Motor neuron (in vitro differentiated cells): Measurements from ENCODE around the gene SCEL. TPM values are rescaled to one million over a fixed set of nuclear protein-coding genes. Genes with fewer than 3 reads are reported as not detected.
A peak's percentile ranks its signal among the peaks of the same experiment; 100 is the strongest.
"Not testable (repeated sequence)": the region's sequence is repeated elsewhere in the genome, so short reads cannot be mapped to it uniquely, and the experiment has no call there.

Experiments
- ATAC-seq, 8 experiments: fragments of 200-7000 bp; cut with Tn5 transposase; replicated peaks in 6 of 8; 2 replicates each; pipeline ENCODE4 v1.8.0; 2021; ENCODE audit warnings: mild to moderate bottlenecking in 8 of 8, moderate library complexity in 8 of 8
- H3K27ac ChIP-seq, 2 donors: fragments of 250-450 bp; sonication (Bioruptor Pico); 2 replicates each; pipeline ENCODE4 v1.9.0; 2021; ENCODE audit warnings: antibody characterized with exemption in 2 of 2, mild to moderate bottlenecking in 2 of 2, moderate library complexity in 1 of 2
- H3K4me1 ChIP-seq, 2 donors: fragments of 250-450 bp; sonication (Bioruptor Pico); replicated peaks in 1 of 2; 2 replicates each; pipeline ENCODE4 v1.6.1; 2021; ENCODE audit warnings: antibody characterized with exemption in 2 of 2, mild to moderate bottlenecking in 2 of 2, moderate library complexity in 1 of 2
- H3K4me3 ChIP-seq, 5 donors: fragments of 250-450 bp; sonication (Bioruptor Pico); 2 replicates each; pipeline ENCODE4 v1.9.0; 2021; ENCODE audit warnings: antibody characterized with exemption in 5 of 5, mild to moderate bottlenecking in 5 of 5, moderate library complexity in 4 of 5
- WGBS, 10 experiments: fragments of 450-650 bp; shearing (Covaris generic); methylation state at CpG; one replicate each; pipeline ENCODE4 v1.0.0; 2022; 5-methylcytosine and 5-hydroxymethylcytosine counted together
- in situ Hi-C, 9 experiments: fragments of 400-800 bp; cut with MboI; loops; one replicate each; pipeline ENCODE4 v1.15.0; 2021; ENCODE audit warnings: low sequenced_read_pairs in 9 of 9, low pct_unique_long_range_greater_than_20kb in 2 of 9; ENCODE audit not compliant: unreplicated experiment in 9 of 9
- total RNA-seq, 8 experiments: library from RNA; unstranded; fragments of 300-600 nt; gene quantifications; 2 replicates each; pipeline versions ENCODE4 v1.2.3 to v1.2.4, GENCODE V29; 2022

Gene SCEL
- total RNA-seq, 8 experiments from 2014 or later, result 0.14 to 0.43 (median 0.21) TPM; not detected in 2

DNA sequence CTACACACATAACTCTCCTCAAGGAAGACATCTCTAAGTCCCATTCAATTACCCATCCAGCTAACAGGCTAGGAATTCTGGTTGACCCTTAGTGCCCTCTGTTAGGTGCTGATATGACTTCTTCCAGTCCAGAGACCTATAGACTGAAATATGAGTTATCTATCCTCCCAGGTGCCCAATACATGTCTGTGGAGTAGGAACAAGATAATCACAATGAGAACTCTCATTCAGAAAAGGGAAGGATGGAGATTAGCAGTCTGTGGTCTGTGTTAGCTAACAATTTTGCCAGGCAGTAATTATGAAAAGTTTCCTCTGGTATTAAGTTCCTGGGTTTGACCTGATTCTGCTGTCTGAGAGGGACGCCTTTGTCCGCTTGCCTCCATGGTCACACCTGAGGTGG is 117.8 kb downstream of the SCEL start:
- in situ Hi-C loops, result no loop called here
- no peak overlapping the region for H3K4me3 ChIP-seq
- no peak for ATAC-seq
- H3K4me1 ChIP-seq, result no peaks in the 10 kb centered on the region
- WGBS, 10 experiments, result 18 to 91% (median 87%) methylated on average over 2 of the region's 2 CpGs; no CpG with 5 or more reads in 7 of the 10 experiments
- no peak overlapping the region for H3K27ac ChIP-seq

DNA sequence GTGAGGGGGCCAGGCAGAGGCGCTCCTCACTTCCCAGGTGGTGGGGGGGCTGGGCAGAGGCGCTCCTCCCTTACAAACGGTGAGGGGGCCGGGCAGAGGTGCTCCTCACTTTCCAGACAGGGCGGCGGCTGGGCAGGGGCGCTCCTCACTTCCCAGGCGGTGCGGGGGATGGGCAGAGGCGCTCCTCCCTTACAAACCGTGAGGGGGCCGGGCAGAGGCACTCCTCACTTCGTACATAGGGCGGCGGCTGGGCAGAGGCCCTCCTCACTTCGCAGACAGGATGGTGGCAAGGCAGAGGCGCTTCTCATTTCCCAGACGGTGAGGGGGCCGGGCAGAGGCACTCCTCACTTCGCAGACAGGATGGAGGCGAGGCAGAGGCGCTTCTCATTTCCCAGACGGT is 124.5 kb downstream of the SCEL start:
- H3K4me3 ChIP-seq, ATAC-seq, in situ Hi-C loops, H3K27ac ChIP-seq, H3K4me1 ChIP-seq: not testable (repeated sequence)
- no CpG with 5 or more reads among the region's 23 CpGs for WGBS, 10 experiments

DNA sequence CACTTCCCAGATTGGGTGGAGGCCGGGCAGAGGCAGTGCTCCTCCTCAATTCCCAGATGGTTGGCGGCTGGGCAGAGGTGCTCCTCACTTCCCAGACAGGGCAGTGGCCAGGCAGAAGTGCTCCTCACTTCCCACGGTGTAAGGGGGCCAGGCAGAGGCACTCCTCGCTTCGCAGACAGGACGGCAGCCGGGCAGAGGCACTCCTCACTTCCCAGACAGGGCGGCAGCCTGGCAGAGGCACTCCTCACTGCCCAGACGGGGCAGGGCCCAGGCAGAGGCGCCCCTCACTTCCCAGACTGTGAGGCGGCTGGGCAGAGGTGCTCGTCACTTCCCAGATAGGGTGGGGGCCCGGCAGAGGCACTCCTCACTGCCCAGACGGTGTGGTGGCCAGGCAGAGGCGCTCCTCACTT is 125.3 kb downstream of the SCEL start:
- 90 to 100% methylated on average over 2 to 4 of the region's 15 CpGs; no CpG with 5 or more reads in 8 of the 10 experiments for WGBS, 10 experiments
- Histone ChIP-seq H3K4me3 (no peak overlapping the region), H3K4me1 (no peaks in the 10 kb centered on the region), H3K27ac (no peak overlapping the region)
- in situ Hi-C loops, result no loop called here
- ATAC-seq, result no peak

DNA sequence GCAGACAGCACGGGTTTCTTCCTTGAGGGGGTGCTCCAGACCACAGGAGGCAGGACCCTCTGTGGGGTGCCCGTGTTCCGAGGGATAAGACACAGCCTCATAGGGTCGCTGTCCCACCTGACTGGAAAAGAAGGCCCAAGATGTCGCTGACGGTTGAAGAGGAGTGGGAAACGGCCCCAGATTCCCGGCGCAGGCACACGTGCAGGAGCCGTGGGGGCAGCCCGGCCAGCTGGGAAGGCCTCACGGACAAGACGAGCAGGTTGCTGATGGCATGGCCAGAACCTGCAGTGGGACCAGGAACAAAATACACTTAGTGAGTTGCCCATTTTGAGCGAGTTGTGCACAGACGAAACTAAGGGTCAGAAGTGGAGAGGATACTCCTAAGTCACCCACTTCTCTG is 126.8 kb downstream of the SCEL start:
- H3K27ac ChIP-seq, H3K4me1 ChIP-seq, ATAC-seq, in situ Hi-C loops, H3K4me3 ChIP-seq: not testable (repeated sequence)
- 76 to 95% methylated on average over 2 to 7 of the region's 16 CpGs; no CpG with 5 or more reads in 8 of the 10 experiments for WGBS, 10 experiments

DNA sequence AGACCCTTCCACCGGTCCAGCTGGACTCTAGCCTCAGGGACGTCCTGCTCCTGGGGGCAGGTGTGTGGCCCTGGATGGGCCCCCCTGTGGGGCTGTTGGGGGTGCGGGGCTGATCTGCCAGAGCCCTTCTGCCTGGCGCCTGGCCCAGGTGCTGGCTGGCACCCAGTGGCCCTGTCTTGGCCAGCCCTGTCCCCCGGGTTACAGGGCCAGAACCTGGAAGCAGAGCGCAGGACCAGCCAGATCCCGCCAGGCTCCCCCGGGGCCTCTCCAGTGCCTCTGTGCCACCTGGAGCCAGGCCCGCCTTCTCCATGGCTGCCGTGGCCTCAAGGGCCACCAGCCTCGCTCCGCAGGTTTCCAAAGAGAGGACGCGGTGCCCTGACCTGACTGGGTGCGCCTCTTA is 127.3 kb downstream of the SCEL start:
- H3K4me3 ChIP-seq, H3K27ac ChIP-seq, ATAC-seq, H3K4me1 ChIP-seq, in situ Hi-C loops: not testable (repeated sequence)
- WGBS, 10 experiments, result no CpG with 5 or more reads among the region's 15 CpGs

DNA sequence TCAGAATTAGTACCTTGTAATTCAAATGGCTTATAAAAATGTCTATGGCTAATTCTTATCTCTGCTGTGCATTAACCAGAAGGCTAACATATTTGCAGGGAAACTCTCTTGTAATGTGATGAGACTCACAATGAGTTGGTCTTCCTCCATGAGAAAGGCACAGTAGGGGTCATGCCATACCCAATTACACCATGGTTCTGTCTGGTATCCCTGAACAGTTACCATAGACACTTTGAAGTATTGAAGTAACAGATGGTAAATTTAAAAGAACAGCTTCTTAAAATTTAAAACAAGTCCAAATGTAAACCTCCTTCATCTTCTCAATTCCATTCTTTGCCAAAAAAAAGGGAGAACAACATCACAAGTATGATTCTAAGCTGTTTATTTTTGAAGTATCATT is 139.3 kb downstream of the SCEL start:
- in situ Hi-C loops, result no loop called here
- H3K27ac ChIP-seq, result no peak overlapping the region
- H3K4me3 ChIP-seq, result no peak overlapping the region
- H3K4me1 ChIP-seq, result no peaks in the 10 kb centered on the region
- no peak for ATAC-seq

DNA sequence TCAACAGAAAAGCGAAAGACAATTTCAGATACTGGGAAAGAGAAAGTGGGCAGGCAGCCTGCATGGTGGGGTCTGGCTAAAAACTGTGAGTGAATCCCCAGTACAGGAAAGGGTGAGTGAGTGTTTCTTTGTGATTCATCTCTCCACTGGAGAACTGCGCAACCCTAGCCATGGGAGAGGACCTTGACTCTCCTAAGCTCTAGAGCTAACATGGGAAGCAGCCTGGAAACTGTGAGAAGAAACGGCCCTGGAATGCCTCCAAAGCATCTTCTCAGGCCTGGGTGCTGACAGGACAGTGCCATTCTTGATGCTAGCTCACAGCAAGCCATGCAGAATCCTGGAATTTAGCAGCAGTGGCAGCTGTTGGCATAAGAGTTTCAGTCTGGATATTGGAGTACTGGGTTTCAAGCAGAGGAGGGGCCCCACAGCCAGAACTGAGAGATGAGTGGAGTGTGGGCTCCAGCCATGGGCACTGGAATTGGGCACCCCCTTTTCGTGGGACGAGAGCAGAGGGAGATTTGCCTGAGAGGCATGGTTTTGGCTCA is 143.3 kb downstream of the SCEL start:
- H3K4me1 ChIP-seq, result no peaks in the 10 kb centered on the region
- no peak for ATAC-seq

DNA sequence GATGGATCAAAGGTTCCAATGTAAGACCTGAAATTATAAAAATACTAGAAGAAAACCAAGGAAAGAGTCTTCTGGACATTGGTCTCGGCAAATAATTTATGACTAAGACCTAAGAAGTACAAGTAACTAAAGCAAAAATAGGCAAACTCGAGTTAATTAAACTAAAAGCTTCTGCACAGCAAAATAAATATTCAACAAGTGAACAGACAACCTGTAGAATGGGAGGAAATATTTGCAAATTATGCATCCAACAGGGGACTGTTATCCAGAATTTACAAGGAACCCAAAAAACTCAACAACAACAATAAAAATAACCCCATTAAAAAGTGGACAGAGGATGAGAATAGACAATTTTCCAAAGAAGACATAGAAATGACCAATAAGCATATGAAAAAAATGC is 152.3 kb downstream of the SCEL start:
- 0 to 91% (median 75%) methylated on average over 1 to 2 of the region's 2 CpGs for WGBS, 10 experiments
- Histone ChIP-seq H3K27ac (no peak overlapping the region), H3K4me3 (no peak overlapping the region), H3K4me1 (peaks cover 0 to 4% of the 10 kb centered on the region in 2 donors)
- in situ Hi-C loops, result no loop called here
- no peak for ATAC-seq

More for the DNA sequence above, 143.3 kb downstream of the SCEL start:
- in situ Hi-C loops, result no loop called here
- Histone ChIP-seq H3K27ac (no peak overlapping the region), H3K4me3 (no peak overlapping the region)
- 0 to 100% (median 52%) methylated on average over 1 to 4 of the region's 5 CpGs; no CpG with 5 or more reads in 2 of the 10 experiments for WGBS, 10 experiments

DNA sequence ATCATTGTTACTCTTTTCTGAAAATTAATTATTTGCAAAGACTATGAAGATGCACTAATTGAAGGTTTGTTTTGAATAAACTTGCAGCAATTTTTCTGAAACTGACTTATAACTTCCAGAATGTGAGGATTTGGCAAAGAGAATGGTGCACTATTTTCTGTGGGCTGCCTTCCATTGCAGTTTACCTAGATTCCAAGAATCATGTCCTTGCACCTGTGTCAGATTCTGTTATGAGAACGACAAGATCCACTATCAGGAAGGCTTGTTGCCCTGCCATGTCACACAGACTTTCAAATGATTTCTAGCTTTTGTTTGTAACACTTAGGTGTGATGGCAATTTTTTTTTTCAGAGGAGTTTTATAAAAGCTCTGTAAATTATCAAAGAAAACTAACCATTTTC is 156.4 kb downstream of the SCEL start:
- Histone ChIP-seq H3K4me1 (peaks cover 0 to 21% of the 10 kb centered on the region in 2 donors), H3K4me3 (no peak overlapping the region), H3K27ac (no peak overlapping the region)
- in situ Hi-C loops, result no loop called here
- no peak for ATAC-seq
- WGBS, 10 experiments, result 0 to 100% (median 33%) methylated on average over 1 of the region's 1 CpG; no CpG with 5 or more reads in 3 of the 10 experiments

DNA sequence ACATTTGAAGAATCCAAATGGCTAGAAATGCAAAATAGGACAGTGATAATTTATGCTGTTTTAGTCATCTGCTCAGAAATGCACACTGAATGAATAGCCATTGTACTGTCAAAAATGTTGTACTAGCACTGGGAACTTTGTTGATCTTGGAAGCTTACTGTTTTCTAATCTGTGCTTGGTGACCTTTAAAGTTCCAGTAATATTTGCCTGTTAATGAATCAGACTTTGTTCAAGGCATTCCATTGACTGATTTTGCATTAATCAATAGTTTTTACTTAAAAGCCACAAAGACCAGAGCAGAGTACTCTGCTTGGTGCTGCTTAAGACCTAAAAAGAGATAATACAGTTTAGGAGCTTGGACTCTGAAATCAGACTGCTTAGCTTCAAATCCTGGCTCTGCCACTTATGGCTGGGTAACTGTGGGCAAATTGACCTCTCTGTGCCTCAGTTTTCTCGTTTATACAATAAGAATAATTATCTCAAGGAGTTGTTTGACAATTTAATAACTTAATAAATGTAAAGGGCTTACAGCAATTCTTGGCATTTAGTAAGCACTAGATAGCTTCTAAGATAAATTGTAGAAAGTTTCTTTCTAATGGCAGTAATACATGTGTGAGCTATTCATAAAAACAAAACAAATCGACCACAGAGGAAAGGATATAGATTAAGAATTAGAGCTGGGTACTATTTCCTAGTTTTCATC is 157.4 kb downstream of the SCEL start:
- Histone ChIP-seq H3K4me1 (peaks cover 0 to 21% of the 10 kb centered on the region in 2 donors), H3K27ac (no peak overlapping the region), H3K4me3 (no peak overlapping the region)
- in situ Hi-C loops, result no loop called here
- WGBS, 10 experiments, result 0 to 100% (median 66%) methylated on average over 1 to 2 of the region's 2 CpGs; no CpG with 5 or more reads in 2 of the 10 experiments
- peak in 3 of 8 experiments; percentile 12 to 43 (median 28) for ATAC-seq

DNA sequence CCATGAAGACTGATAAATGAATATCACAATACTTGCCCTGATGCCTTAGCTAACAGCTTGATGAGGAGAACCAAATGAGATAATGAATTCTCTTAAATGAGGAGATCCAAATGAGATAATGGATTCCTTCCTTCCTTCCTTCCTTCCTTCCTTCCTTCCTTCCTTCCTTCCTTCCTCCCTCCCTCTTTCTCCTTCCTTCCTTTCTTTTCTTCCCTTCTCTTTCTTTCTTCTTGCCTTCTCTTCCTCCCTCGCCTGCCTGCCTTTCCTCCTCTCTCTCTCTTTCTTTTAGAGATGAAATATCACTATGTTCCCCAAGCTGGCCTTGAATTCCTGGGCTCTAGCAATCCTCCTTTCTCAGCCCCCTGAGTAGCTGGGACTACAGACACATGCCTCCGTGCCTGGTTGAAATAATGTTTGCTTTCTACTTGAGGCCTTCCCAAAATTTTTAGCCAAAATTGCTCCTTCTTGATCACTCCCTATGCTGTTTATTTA is 158.0 kb downstream of the SCEL start:
- Histone ChIP-seq H3K27ac (no peak overlapping the region), H3K4me3 (no peak overlapping the region), H3K4me1 (peaks cover 0 to 21% of the 10 kb centered on the region in 2 donors)
- no peak for ATAC-seq
- in situ Hi-C loops, result no loop called here
- 28 to 100% (median 86%) methylated on average over 2 of the region's 2 CpGs; no CpG with 5 or more reads in 3 of the 10 experiments for WGBS, 10 experiments
